HCEC 1CT (cell line): ENCODE measurements around the gene ZGPAT.
A peak's percentile ranks its signal among the peaks of the same experiment; 100 is the strongest.
"Not testable (repeated sequence)": the region's sequence is repeated elsewhere in the genome, so short reads cannot be mapped to it uniquely, and the experiment has no call there.

Experiments used
- DNase-seq: peaks from one replicate; pipeline ENCODE4 v3.0.0-alpha.2; 2017

Gene ZGPAT

DNA sequence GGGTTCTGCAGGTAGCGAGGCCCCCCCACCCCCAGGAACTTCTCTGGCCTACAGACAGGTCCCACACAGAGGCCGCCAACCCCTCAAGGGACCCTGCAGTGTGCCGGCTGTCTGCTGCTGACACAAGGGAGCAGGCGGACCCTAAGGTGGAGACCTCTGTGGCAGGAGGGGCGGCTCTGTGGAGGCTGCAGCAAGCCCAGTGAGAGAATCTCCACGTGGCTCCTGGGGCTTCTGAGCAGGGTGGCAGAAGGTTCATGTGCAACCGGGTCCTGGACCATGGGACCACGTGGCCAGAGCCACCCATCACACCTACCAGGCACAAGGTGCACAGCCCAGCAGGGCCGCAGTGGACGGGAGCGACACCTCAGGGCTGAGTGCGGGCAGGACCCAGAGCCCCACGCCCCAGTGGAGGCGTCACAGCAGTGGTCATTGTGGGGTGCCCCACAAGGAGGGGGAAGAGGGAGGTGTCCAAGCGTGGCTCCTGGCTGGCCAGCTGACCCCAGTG lies 4.3 kb upstream of the ZGPAT start:
- DNase-seq, result no peak

- no peak for DNase-seq
Observed at GRCh38 chr20:63703976-63704748, 3.7 kb upstream of the ZGPAT start.

DNA sequence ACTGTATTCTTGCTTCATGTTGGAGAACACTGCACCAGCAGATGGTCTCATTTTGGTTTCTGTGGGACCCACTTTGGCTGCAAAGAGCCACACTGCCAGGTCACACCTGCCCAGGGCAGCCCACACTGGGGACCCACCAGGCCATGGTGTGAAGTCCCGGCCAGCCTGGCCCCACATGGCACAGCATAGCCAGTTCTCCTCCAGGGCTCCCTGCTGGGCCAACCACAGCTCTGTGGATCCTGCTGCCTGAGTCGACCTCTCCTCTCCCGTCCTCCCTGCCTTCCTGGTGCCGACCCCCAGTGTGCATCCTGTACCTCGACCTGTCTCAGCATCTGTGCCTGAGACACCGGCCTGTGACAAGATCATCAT lies 3.1 kb upstream of the ZGPAT start:
- DNase-seq, result no peak

- DNase-seq, result no peak
Observed at GRCh38 chr20:63705232-63706026, 2.4 kb upstream of the ZGPAT start.

DNA sequence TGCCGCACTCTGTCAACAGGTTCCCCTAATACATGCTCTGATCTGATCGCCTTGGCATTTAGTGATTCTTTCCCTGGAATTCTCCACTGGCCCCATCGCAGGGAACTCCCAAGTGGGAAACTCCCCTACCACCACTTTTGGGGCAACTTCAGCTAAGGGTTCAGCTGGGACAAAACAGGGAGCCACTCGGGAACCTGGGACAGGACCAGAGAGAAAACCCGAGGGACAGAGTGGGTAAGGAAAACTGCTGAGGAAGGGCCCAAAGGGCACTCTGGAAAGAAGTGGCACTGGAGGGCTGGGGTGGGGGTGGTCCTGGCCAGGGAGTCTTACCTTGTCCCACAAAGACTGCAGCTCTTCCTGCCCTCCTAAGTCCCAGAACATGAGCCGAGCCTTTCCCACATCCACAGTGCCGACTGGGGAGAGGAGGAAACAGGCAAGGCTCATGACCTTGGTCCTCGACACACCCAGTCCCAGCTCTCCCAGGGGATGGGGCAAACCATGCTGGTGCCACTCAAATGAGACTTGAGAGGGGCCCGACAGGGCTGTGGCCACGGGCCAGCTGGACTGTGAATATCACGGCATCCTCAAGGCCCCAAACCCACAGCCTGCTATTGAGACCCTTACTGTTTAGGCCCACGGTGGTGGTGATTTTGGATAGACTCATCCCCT lies 1.7 kb upstream of the ZGPAT start:
- no peak for DNase-seq

GRCh38 chr20:63706852-63707557 lies 834 bp upstream of the ZGPAT start:
- DNase-seq, result peak; percentile 28

DNA sequence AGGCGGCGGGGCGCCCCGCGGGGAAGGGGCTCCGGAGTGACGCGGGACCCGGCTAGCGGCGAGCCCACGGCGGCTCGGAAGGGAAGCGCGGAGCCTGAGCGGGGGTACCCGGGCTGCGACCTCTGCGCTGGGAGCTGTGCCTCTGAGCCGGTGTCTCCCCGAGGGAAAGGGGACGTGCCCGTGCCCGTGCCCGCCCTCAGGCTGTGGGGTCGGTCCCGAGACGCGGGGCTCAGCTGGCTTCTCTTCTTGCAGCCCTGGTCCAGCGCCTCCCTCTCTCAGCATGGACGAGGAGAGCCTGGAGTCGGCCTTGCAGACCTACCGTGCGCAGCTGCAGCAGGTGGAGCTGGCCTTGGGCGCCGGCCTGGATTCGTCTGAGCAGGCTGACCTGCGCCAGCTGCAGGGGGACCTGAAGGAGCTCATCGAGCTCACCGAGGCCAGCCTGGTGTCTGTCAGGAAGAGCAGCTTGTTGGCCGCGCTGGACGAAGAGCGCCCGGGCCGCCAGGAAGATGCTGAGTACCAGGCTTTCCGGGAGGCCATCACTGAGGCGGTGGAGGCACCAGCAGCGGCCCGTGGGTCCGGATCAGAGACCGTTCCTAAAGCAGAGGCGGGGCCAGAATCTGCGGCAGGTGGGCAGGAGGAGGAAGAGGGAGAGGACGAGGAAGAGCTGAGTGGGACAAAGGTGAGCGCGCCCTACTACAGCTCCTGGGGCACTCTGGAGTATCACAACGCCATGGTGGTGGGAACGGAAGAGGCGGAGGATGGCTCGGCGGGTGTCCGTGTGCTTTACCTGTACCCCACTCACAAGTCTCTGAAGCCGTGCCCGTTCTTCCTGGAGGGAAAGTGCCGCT lies 686 bp downstream of the ZGPAT start:
- DNase-seq, result no peak

GRCh38 chr20:63709149-63709527 lies 1.3 kb downstream of the ZGPAT start:
- DNase-seq, result no peak

DNA sequence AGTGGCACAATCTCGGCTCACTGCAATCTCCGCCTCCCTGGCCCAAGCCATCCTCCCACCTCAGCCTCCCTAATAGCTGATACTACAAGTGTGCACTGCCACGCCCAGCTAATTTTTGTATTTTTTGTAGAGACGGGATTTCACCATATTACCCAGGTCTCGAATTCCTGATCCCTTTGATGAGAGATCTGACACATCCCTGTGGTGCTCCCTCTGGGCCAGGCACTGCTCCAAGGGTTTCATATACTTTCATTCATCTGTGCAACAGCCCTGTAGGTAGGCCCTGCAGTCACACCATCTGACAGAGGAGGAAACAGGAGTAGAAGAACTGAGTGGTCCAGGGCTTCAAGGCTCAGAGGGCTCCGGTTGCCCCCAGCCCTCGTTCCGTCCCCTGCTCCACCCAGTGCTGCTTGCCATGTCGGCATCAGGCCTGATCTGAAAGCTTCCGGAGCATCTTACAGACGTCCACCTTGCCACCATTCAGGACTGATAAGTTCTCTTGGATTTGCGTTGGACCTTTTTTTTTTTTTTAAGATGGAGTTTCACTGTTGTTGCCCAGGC lies 3.3 kb downstream of the ZGPAT start:
- no peak for DNase-seq

GRCh38 chr20:63712191-63712590 lies 4.4 kb downstream of the ZGPAT start:
- DNase-seq, result no peak

DNA sequence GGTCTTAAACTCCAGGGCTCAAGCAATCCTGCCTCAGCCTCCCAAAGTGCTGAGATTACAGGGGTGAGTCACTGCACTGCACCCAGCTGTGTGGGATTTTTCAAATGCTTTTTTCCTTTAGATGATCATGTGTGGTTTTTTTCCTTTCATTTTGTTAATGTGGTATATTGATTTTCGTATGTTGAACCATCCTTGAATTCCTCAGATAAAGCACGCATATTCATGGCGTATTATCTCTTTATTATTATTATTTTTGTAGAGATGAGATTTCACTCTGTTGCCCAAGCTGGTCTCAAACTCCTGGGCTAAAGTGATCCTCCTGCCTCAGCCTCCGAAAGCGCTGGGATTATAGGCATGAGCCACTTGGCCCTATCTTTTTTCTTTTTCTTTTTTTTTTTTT lies 7.0 kb downstream of the ZGPAT start:
- no peak for DNase-seq

DNA sequence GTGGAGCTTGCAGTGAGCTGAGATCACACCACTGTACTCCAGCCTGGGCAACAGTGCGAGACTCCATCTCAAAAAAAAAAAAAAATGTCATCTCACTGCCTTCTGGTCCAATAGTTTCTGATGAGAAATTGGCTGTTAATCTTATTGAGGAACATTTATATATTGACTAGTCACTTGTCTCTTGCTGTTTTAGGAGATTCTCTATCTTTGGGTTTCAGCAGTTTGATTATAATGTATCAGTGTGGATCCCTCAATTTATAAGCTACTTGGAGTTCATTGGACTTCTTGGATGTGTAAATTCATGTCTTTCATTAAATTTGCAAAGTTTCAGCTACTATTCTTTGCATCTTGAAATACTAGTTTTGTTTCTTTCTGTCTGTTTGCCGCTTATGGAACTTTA lies 11.2 kb downstream of the ZGPAT start:
- no peak for DNase-seq

DNA sequence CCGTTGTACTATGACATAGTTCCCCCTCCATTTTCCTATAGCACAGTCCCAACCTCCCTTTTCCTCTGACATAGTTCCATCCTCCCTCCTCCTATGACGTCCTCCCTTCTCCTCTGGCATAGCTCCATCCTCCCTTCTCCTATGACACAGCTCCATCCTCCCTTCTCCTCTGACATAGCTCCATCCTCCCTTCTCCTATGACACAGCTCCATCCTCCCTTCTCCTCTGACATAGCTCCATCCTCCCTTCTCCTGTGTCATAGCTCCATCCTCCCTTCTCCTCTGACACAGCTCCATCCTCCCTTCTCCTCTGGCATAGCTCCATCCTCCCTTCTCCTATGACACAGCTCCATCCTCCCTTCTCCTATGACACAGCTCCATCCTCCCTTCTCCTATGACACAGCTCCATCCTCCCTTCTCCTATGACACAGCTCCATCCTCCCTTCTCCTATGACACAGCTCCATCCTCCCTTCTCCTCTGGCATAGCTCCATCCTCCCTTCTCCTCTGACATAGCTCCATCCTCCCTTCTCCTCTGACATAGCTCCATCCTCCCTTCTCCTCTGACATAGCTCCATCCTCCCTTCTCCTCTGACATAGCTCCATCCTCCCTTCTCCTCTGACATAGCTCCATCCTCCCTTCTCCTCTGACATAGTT lies 15.3 kb downstream of the ZGPAT start:
- not testable (repeated sequence) for DNase-seq

DNA sequence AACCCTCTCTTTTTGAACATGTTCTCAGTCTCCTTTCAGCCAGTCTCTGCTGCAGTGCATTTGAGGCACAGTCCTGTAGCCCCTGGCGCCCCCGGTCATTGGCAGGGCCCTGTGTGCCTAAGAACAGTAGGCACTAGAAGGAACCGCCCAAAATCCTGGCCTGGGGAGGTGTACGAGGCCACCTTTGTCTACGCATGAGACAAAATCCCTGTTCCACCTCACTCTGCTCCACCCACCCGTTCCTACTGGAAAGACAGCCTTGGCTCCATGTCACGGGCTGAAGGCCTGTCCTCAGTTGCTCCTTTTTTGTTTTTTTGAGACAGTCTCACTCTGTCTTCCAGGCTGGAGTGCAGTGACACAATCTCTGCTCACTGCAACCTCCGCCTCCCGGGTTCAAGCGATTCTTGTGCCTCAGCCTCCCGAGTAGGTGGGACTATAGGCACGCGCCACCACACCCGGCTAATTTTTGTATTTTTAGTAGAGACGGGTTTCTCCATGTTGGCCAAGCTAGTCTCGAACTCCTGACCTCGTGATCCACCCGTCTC lies 22.4 kb downstream of the ZGPAT start:
- DNase-seq, result not testable (repeated sequence)

DNA sequence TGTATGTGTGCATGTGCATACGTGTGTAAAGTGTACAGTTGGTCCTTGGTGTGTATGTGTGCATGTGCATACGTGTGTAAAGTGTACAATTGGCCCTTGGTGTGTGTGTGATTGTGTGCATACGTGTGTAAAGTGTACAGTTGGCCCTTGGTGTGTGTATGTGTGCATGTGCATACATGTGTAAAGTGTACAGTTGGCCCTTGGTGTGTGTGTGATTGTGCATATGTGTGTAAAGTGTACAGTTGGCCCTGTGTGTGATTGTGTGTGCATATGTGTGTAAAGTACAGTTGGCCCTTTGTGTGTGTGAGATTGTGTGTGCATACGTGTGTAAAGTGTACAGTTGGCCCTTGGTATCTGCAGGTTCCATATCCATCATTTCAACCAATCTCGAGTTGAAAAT lies 23.6 kb downstream of the ZGPAT start:
- no peak for DNase-seq

GRCh38 chr20:63732118-63733095 lies 24.6 kb downstream of the ZGPAT start:
- no peak for DNase-seq

DNA sequence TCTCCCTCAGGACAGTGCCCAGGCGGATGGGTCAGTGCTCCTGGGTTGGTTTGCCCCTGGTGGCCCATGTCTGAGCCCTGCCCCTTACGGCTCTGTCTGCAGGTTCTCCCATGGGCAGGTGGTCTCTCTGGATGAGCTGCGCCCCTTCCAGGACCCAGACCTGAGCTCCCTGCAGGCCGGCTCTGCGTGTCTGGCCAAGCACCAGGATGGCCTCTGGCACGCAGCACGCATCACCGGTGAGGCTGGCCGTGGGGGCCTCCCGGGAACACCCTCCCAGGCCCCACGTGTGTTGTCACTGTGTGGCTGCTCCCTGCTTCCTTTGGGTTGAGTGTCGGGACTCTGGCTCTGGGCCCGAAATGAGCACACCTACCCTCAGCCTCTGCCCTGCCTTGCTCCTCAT lies 25.3 kb downstream of the ZGPAT start:
- DNase-seq, result no peak

GRCh38 chr20:63733579-63734081 lies 25.8 kb downstream of the ZGPAT start:
- no peak for DNase-seq
